MCF 10A (cell line): ENCODE results near the gene TRIM17. TPM values are rescaled to one million over a fixed set of nuclear protein-coding genes. Genes with fewer than 3 reads are reported as not detected.

Experiments
- BruUV-seq: library from RNA; stranded (reverse); fragments of 400-500 nt; replicated peaks from 2 replicates; lab custom pipeline; 2021; lab: Mats Ljungman, UMichigan
- CTCF ChIA-PET: fragments of 300-600 bp; sonication (Branson Sonifier 250); formaldehyde crosslinking; extraction: SDS; loops from one replicate; lab custom pipeline; 2021; ENCODE audit warnings: antibody characterized with exemption, inconsistent platforms; lab: Yijun Ruan, JAX
- POLR2A ChIA-PET: fragments of 300-600, 350-650 bp; sonication (Branson Sonifier 250); formaldehyde crosslinking; extraction: SDS; loops from one replicate; lab custom pipeline; 2020; ENCODE audit warnings: antibody characterized with exemption, inconsistent platforms; lab: Yijun Ruan, JAX
- DNase-seq: peaks from one replicate; pipeline ENCODE4 v3.0.0-alpha.2; 2018; ENCODE audit not compliant: unreplicated experiment
- H3K27ac Mint-ChIP-seq: one replicate; pipeline ENCODE4 v1.8.0; 2022; ENCODE audit warnings: mild to moderate bottlenecking, low read depth, mixed read lengths; ENCODE audit not compliant: unreplicated experiment
- H3K27me3 Mint-ChIP-seq: one replicate; pipeline ENCODE4 v1.8.0; 2022; ENCODE audit warnings: mixed read lengths; ENCODE audit not compliant: insufficient read depth, unreplicated experiment
- H3K36me3 Mint-ChIP-seq: one replicate; pipeline ENCODE4 v1.8.0; 2022; ENCODE audit warnings: mild to moderate bottlenecking, moderate library complexity, mixed read lengths; ENCODE audit not compliant: insufficient read depth, unreplicated experiment
- H3K4me1 Mint-ChIP-seq: one replicate; pipeline ENCODE4 v1.8.0; 2022; ENCODE audit warnings: mixed read lengths; ENCODE audit not compliant: insufficient read depth, unreplicated experiment
- H3K4me3 Mint-ChIP-seq: one replicate; pipeline ENCODE4 v1.8.0; 2022; ENCODE audit warnings: mild to moderate bottlenecking, moderate library complexity, mixed read lengths; ENCODE audit not compliant: unreplicated experiment
- H3K9me3 Mint-ChIP-seq: one replicate; pipeline ENCODE4 v1.8.0; 2022; ENCODE audit warnings: mixed read lengths; ENCODE audit not compliant: unreplicated experiment
- intact Hi-C: fragments of 100-400 bp; cut with micrococcal nuclease; formaldehyde crosslinking; loops from 2 replicates; pipeline ENCODE4 v1.14.1; 2022
- total RNA-seq: library from RNA; stranded (reverse); gene quantifications from 2 replicates; pipeline ENCODE4 v1.2.3, GENCODE V29; 2022
- TF ChIP-seq, protein P1 (sequence below): fragments of 200-600 bp; IDR thresholded peaks from one replicate; pipeline ENCODE4 v1.8.0; 2022; ENCODE audit warnings: antibody characterized with exemption, mild to moderate bottlenecking; ENCODE audit not compliant: unreplicated experiment

Gene TRIM17
- total RNA-seq, 1 experiment from 2014 or later = not detected

- Mint-ChIP-seq H3K27ac (no peak overlapping the region), H3K4me1 (no peaks in the 10 kb centered on the region), H3K4me3 (no peak overlapping the region), H3K36me3 (peaks cover 7% of the 10 kb centered on the region), H3K27me3 (no peaks in the 10 kb centered on the region), H3K9me3 (no peaks in the 10 kb centered on the region)
- TF ChIP-seq, protein P1, sequence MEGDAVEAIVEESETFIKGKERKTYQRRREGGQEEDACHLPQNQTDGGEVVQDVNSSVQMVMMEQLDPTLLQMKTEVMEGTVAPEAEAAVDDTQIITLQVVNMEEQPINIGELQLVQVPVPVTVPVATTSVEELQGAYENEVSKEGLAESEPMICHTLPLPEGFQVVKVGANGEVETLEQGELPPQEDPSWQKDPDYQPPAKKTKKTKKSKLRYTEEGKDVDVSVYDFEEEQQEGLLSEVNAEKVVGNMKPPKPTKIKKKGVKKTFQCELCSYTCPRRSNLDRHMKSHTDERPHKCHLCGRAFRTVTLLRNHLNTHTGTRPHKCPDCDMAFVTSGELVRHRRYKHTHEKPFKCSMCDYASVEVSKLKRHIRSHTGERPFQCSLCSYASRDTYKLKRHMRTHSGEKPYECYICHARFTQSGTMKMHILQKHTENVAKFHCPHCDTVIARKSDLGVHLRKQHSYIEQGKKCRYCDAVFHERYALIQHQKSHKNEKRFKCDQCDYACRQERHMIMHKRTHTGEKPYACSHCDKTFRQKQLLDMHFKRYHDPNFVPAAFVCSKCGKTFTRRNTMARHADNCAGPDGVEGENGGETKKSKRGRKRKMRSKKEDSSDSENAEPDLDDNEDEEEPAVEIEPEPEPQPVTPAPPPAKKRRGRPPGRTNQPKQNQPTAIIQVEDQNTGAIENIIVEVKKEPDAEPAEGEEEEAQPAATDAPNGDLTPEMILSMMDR = no peak
- no TSS peak for BruUV-seq
- no peak for DNase-seq
- ChIA-PET CTCF (no interaction called here), POLR2A (interaction anchor here (0.6 kb wide), 1 partner anchor 15 kb away, joined by 3 read pairs; no protein-coding TSS in a partner anchor)
- intact Hi-C loops = no loop called here
Measured at GRCh38 chr1:228366866-228367741, 49.6 kb downstream of the TRIM17 start.

- CTCF ChIA-PET = no interaction called here
- H3K9me3 Mint-ChIP-seq = no peaks in the 10 kb centered on the region
- H3K36me3 Mint-ChIP-seq = peaks cover 7% of the 10 kb centered on the region
- TF ChIP-seq, protein P1 = no peak
- intact Hi-C loops = no loop called here
- H3K27me3 Mint-ChIP-seq = no peaks in the 10 kb centered on the region
- no peak overlapping the region for H3K4me3 Mint-ChIP-seq
- H3K4me1 Mint-ChIP-seq = no peaks in the 10 kb centered on the region
- DNase-seq = no peak
- H3K27ac Mint-ChIP-seq = no peak overlapping the region
- POLR2A ChIA-PET = no interaction called here
- no TSS peak for BruUV-seq
Measured at GRCh38 chr1:228366062-228366865, 50.4 kb downstream of the TRIM17 start.

DNA sequence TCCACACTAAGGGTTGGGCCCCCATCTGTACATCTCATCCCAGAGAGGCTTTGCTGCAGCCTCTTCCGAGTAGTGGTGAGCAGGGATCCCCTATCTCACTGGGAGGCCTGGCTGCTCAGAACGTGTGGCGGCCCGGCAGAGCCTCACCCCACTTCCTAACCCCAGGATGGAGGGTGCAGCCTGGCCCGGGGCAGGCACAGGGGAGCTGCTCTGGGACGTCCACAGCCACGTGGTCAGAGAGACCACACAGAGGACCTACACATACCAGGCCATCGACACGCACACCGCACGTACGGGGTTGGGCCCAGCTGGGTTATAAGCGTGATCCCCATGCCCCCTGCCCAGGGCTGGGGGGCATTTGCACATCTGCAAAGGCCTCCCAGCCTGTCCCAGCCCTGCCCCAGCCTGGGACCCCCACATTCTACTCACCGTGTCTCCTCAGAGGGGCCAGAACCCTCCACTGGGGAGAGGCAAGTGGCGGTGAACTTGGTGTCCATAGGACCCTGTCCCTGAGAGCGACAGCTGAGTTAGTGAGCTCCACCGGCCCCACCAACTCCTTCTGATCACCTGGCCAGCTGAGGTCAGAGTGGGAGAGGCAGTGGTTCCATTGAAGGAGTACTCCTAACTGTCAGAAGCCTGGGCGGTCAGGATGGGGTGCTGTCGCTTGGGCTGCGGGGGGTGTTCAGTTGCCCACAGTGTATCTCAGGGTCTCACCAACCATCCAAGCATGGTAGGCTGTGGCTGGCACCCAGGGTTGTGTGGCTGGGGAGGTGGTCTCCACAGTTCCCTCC is 51.2 kb downstream of the TRIM17 start:
- no peaks in the 10 kb centered on the region for H3K4me1 Mint-ChIP-seq
- CTCF ChIA-PET = no interaction called here
- DNase-seq = no peak
- no peak overlapping the region for H3K4me3 Mint-ChIP-seq
- TF ChIP-seq, protein P1 = no peak
- H3K9me3 Mint-ChIP-seq = no peaks in the 10 kb centered on the region
- intact Hi-C loops = no loop called here
- no TSS peak for BruUV-seq
- no peaks in the 10 kb centered on the region for H3K27me3 Mint-ChIP-seq
- POLR2A ChIA-PET = no interaction called here
- no peak overlapping the region for H3K27ac Mint-ChIP-seq
- H3K36me3 Mint-ChIP-seq = peaks cover 7% of the 10 kb centered on the region
